HG02870 (cell line): ENCODE results near the gene MTRF1L.
"Not testable (repeated sequence)": the region's sequence is repeated elsewhere in the genome, so short reads cannot be mapped to it uniquely, and the experiment has no call there.

Experiments
- ATAC-seq: cut with Tn5 transposase; IDR thresholded peaks from one replicate; pipeline ENCODE4 v1.9.1; 2021; ENCODE audit warnings: mild to moderate bottlenecking, moderate library complexity; ENCODE audit not compliant: unreplicated experiment

The MTRF1L gene

GRCh38 chr6:152973916-152974315 is 28.6 kb downstream of the MTRF1L start:
- ATAC-seq = no peak

- no peak for ATAC-seq
Observed at GRCh38 chr6:152969688-152970418, 32.7 kb downstream of the MTRF1L start.

GRCh38 chr6:152966168-152966894 is 36.2 kb downstream of the MTRF1L start:
- ATAC-seq = not testable (repeated sequence)

- ATAC-seq = no peak
Observed at GRCh38 chr6:152959333-152959732, 43.2 kb downstream of the MTRF1L start.

- no peak for ATAC-seq
Observed at GRCh38 chr6:152957796-152958195, 44.7 kb downstream of the MTRF1L start.

GRCh38 chr6:152954443-152954842 is 48.1 kb downstream of the MTRF1L start:
- no peak for ATAC-seq

GRCh38 chr6:152952866-152953509 is 49.5 kb downstream of the MTRF1L start:
- ATAC-seq = no peak

GRCh38 chr6:152952045-152952444 is 50.5 kb downstream of the MTRF1L start:
- no peak for ATAC-seq

- no peak for ATAC-seq
Observed at GRCh38 chr6:152950240-152950639, 52.3 kb downstream of the MTRF1L start.

- ATAC-seq = peak; percentile 70
Observed at GRCh38 chr6:152948150-152948768, 54.2 kb downstream of the MTRF1L start.

- no peak for ATAC-seq
Observed at GRCh38 chr6:152946995-152947394, 55.5 kb downstream of the MTRF1L start.

GRCh38 chr6:152946484-152946883 is 56.0 kb downstream of the MTRF1L start:
- ATAC-seq = no peak

GRCh38 chr6:152943260-152943897 is 59.1 kb downstream of the MTRF1L start:
- ATAC-seq = no peak

GRCh38 chr6:152942319-152942869 is 60.1 kb downstream of the MTRF1L start:
- ATAC-seq = no peak

GRCh38 chr6:152941746-152942145 is 60.8 kb downstream of the MTRF1L start:
- no peak for ATAC-seq
